Cardiac atrium fibroblast (primary cell): Measurements from ENCODE around the gene MCCC2. TPM values are rescaled to one million over a fixed set of nuclear protein-coding genes. Genes with fewer than 3 reads are reported as not detected.

Experiments used
- total RNA-seq: library from RNA; depleted of rRNA; stranded (reverse); fragments of >200 nt; gene quantifications from 2 replicates; pipeline ENCODE4 v1.2.3, GENCODE V29; 2015

The MCCC2 gene
- 16.6 and 30.6 TPM in 2 replicates for total RNA-seq

DNA sequence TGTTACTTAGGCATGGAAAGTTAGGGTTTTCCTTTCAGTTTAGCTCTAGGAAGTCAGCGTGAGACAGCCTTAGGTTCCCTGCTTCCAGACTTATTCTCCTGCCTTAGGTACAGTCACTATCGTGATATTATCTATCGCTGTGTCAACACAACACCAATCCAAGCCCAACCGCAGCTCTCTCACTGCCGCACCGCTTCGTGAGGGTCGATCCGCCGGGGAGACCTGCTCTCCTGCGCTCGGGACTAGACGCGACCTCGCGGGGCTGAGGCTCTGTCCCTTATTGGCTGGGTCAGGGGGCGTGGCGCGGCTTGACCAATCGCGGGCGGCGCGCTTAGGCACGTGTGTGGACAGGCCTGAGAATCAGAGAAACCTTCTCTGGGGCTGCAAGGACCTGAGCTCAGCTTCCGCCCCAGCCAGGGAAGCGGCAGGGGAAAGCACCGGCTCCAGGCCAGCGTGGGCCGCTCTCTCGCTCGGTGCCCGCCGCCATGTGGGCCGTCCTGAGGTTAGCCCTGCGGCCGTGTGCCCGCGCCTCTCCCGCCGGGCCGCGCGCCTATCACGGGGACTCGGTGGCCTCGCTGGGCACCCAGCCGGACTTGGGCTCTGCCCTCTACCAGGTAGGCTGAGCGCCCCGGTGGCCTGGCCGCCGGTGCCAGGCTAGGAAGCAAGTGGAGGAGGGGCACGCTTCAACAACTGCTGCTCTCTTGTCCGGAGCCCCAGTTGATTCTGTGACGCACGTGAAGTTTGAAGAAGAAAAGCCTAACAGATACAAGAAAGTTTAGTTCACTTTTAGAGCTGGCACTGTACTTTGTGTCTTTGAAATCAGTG, at the start of gene MCCC2:
TSS of gene MCCC2 (plus strand) at position 400 of the 825 bp plus-strand sequence. CDS start at position 486, 86 bp downstream.

Other genes starting within 250 kb of the MCCC2 start
- gene BDP1, start 131.7 kb upstream of the MCCC2 start, total RNA-seq = 10.5 and 10.9 TPM in 2 replicates
- gene CARTPT, start 131.9 kb downstream of the MCCC2 start, total RNA-seq = not detected in 2 replicates